Glutamatergic neuron (in vitro differentiated cells): ENCODE measurements around the gene MRPS22. TPM values are rescaled to one million over a fixed set of nuclear protein-coding genes. Genes with fewer than 3 reads are reported as not detected.

Experiments used
- DNase-seq: peaks from one replicate; pipeline ENCODE4 v3.0.0; 2022
- H3K27ac Mint-ChIP-seq: one replicate; pipeline ENCODE4 v1.8.0; 2020; ENCODE audit warnings: mild to moderate bottlenecking, mixed read lengths, inconsistent platforms; ENCODE audit not compliant: unreplicated experiment
- H3K27me3 Mint-ChIP-seq: one replicate; pipeline ENCODE4 v1.8.0; 2020; ENCODE audit warnings: mild to moderate bottlenecking, moderate library complexity, mixed read lengths, inconsistent platforms; ENCODE audit not compliant: unreplicated experiment
- H3K36me3 Mint-ChIP-seq: one replicate; pipeline ENCODE4 v1.8.0; 2020; ENCODE audit warnings: mild to moderate bottlenecking, mixed read lengths, inconsistent platforms; ENCODE audit not compliant: unreplicated experiment
- H3K4me1 Mint-ChIP-seq: one replicate; pipeline ENCODE4 v1.8.0; 2020; ENCODE audit warnings: mild to moderate bottlenecking, low read depth, mixed read lengths, inconsistent platforms; ENCODE audit not compliant: unreplicated experiment
- H3K4me3 Mint-ChIP-seq: one replicate; pipeline ENCODE4 v1.8.0; 2020; ENCODE audit warnings: mild to moderate bottlenecking, mixed read lengths, inconsistent platforms; ENCODE audit not compliant: unreplicated experiment
- H3K9me3 Mint-ChIP-seq: one replicate; pipeline ENCODE4 v1.8.0; 2020; ENCODE audit warnings: mild to moderate bottlenecking, moderate library complexity, mixed read lengths, inconsistent platforms; ENCODE audit not compliant: unreplicated experiment
- long read RNA-seq: library from polyadenylated mRNA; unstranded; transcript quantifications from one replicate; pipeline ENCODE4 v2.0.0, GENCODE V29; 2020; ENCODE audit not compliant: unreplicated experiment
- total RNA-seq: library from RNA; stranded (reverse); fragmentation: NEBNext Ultra II Directional; extraction: Animal tissue kit (Norgen Biotek cat#: 25700); gene quantifications from one replicate; pipeline ENCODE4 v1.2.1, GENCODE V29; 2021; ENCODE audit not compliant: unreplicated experiment
- TF ChIP-seq, protein P1 (sequence below): fragments of 200-600 bp; sonication (generic); IDR thresholded peaks from one replicate; pipeline ENCODE4 v1.5.0; 2021; ENCODE audit not compliant: partially characterized antibody, unreplicated experiment

MRPS22 gene
- 28.7 TPM for total RNA-seq
- long read RNA-seq, transcript MRPS22-201 (8 exons, 1,120 nt), result major isoform, 24 of 30 reads
- long read RNA-seq, partial matches to known transcripts, result 0 of 30 reads
- long read RNA-seq, other reads (novel, unspliced or antisense), result 3 of 30 reads

DNA sequence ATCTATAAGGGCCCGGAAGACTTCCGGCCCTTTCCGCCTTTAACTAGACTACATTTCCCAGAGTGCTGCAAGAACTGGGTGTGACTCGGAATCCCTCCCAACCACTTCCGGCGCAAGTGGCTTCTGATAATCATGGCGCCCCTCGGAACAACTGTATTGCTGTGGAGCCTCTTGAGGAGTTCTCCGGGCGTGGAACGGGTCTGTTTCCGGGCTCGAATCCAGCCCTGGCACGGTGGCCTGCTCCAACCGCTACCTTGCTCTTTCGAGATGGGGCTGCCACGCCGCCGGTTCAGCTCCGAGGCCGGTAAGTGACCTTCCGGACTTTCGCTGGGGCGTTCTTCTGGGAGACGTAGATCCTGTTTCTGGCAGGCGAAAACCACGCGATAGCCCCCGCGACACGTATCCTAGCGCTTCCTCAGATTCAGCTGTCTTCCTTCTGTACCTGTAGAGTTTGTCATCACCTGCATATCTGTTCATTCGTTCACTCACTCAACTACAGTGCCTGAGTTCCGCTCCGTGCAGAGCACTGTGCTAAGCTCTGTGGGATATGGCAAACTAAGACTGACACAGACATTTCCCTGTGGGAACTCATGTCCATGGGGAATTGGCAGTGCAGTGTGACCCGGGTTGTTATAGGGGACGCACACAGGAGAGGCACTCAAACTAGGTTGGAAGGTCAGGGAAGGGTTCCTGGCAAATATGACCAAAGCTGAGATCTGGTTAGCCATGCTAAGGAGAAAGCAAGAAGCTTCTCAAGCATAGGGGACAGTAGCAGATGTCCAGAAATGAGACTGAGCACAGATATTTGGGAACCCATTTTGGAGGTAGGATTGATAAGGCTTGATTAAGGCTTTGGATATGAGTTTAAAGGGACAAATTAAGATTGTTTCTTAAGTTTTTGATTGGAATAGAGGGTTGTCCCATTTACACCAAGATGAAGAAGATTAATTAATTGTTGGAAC, at the start of gene MRPS22:
MRPS22 (plus strand) TSS at position 126 of the 962 bp plus-strand sequence; CDS start at position 133, 7 bp downstream.
- H3K4me1 Mint-ChIP-seq, result no peaks in the 10 kb centered on the region
- peaks cover 6% of the 10 kb centered on the region for H3K27me3 Mint-ChIP-seq
- H3K9me3 Mint-ChIP-seq, result peaks cover 2% of the 10 kb centered on the region
- TF ChIP-seq, protein P1, sequence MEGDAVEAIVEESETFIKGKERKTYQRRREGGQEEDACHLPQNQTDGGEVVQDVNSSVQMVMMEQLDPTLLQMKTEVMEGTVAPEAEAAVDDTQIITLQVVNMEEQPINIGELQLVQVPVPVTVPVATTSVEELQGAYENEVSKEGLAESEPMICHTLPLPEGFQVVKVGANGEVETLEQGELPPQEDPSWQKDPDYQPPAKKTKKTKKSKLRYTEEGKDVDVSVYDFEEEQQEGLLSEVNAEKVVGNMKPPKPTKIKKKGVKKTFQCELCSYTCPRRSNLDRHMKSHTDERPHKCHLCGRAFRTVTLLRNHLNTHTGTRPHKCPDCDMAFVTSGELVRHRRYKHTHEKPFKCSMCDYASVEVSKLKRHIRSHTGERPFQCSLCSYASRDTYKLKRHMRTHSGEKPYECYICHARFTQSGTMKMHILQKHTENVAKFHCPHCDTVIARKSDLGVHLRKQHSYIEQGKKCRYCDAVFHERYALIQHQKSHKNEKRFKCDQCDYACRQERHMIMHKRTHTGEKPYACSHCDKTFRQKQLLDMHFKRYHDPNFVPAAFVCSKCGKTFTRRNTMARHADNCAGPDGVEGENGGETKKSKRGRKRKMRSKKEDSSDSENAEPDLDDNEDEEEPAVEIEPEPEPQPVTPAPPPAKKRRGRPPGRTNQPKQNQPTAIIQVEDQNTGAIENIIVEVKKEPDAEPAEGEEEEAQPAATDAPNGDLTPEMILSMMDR, result no peak
- peak; percentile 72 for DNase-seq
- H3K4me3 Mint-ChIP-seq, result peak within 1 kb of the TSS; percentile 39
- no peak within 1 kb of the TSS for H3K27ac Mint-ChIP-seq
- no peaks in the 10 kb centered on the region for H3K36me3 Mint-ChIP-seq

DNA sequence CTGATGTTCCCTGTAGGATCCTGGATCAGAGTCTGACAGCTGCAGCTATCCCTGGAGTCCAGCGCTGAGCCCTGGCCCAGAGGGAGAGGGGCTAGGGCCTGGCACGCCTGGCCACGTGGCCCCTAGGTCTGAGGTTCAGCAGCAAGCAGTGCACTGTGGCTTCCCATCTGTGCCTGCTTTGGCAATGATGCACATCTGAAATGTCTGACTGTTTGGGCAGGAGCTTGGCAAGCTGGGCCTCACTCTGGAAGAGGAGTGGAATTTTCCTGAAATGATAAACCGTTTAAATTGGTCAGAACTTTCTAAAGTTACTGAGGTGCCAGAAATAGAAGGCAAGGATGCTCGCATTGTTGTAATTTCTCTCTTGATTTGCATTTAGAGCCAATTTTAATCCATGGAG, 48.8 kb upstream of the MRPS22 start:
- TF ChIP-seq, protein P1, result no peak
- peaks cover 3% of the 10 kb centered on the region for H3K9me3 Mint-ChIP-seq
- H3K4me1 Mint-ChIP-seq, result no peaks in the 10 kb centered on the region
- DNase-seq, result no peak
- no peak overlapping the region for H3K27ac Mint-ChIP-seq
- peaks cover 3% of the 10 kb centered on the region for H3K27me3 Mint-ChIP-seq
- H3K36me3 Mint-ChIP-seq, result no peaks in the 10 kb centered on the region
- no peak overlapping the region for H3K4me3 Mint-ChIP-seq

DNA sequence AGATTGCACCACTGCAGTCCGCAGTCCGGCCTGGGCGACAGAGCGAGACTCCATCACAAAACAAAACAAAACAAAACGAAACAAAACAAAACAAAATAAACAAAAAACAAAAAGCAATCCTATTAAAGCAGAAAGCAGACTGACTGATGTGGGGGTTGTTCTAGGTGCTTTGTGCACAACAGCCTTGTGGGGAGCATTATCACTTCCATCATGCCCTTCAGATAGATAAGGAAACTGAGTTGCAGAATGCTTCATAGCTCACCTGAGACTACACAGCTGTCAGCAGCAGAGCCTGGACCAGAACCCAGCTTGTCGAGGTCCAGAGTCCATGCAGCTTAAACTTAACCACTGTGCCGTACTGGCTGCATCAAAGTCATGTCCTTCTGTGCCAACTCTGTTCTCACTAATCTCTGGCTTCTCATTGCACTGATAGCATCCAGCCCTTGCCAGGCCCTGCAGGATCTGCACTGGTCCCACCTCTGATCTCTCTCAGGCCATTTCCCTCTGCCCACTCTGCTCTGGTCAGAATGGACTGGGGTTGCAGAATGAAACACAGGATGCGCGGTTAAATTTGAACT, 47.6 kb upstream of the MRPS22 start:
- H3K36me3 Mint-ChIP-seq, result no peaks in the 10 kb centered on the region
- H3K27me3 Mint-ChIP-seq, result peaks cover 3% of the 10 kb centered on the region
- H3K4me3 Mint-ChIP-seq, result no peak overlapping the region
- DNase-seq, result no peak
- peaks cover 3% of the 10 kb centered on the region for H3K9me3 Mint-ChIP-seq
- H3K4me1 Mint-ChIP-seq, result no peaks in the 10 kb centered on the region
- TF ChIP-seq, protein P1, result no peak
- H3K27ac Mint-ChIP-seq, result no peak overlapping the region

DNA sequence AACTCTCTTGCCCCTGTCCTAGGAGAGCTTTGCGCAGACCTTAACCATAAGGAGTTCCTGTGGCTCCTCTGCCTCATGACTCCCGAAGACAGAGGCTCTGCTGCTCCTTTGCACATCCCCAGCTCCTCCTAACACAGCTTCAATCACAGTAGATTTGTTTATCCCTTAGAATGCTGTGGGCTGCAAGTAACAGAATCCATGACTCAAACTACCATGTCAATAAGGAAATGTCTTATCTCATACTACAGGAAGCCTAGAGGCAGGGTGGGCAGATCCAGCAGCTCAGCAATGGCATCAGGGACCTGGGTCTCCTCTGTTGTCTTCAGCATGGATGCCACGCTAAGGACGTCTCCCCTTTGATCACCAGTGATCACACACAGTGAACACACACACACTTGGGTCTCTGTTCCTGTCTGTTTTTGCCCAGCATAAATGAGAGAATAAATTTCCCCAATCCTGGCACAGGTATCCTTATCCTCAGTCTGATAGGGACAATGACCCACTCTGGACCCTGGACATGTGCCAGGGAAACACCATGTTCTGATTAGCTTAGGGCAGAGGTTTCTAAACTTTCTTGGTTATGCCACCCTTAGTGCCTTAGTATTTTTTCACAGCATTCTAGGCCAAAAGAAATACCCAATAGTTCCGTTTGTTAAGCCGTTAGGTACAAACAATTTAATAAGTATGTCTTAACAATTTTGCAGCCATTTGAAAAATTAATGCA, 46.1 kb upstream of the MRPS22 start:
- no peak for DNase-seq
- H3K4me1 Mint-ChIP-seq, result no peaks in the 10 kb centered on the region
- H3K9me3 Mint-ChIP-seq, result peaks cover 3% of the 10 kb centered on the region
- H3K36me3 Mint-ChIP-seq, result no peaks in the 10 kb centered on the region
- H3K4me3 Mint-ChIP-seq, result no peak overlapping the region
- no peak overlapping the region for H3K27ac Mint-ChIP-seq
- TF ChIP-seq, protein P1, result no peak
- peaks cover 4% of the 10 kb centered on the region for H3K27me3 Mint-ChIP-seq
